A673 (cell line): ENCODE results near the gene CFAP97. TPM values are rescaled to one million over a fixed set of nuclear protein-coding genes. Genes with fewer than 3 reads are reported as not detected.

Experiments used
- BruUV-seq: library from RNA; stranded (reverse); fragments of 400-500 nt; replicated peaks from 2 replicates; lab custom pipeline; 2021; lab: Mats Ljungman, UMichigan
- CTCF ChIA-PET: fragments of 300-600 bp; sonication (Branson Sonifier 250); formaldehyde crosslinking; loops from one replicate; lab custom pipeline; 2022; ENCODE audit warnings: antibody characterized with exemption; lab: Charles Lee
- POLR2A ChIA-PET: fragments of 300-600 bp; sonication (Branson Sonifier 250); formaldehyde crosslinking; loops from one replicate; lab custom pipeline; 2022; ENCODE audit warnings: antibody characterized with exemption; ENCODE audit not compliant: low non-redundant PET; lab: Charles Lee
- DNase-seq: peaks from one replicate; pipeline ENCODE4 v3.0.0-alpha.2; 2015; ENCODE audit warnings: low spot score
- H3K27ac ChIP-seq: fragments of 200-600 bp; sonication (generic); 2 replicates; pipeline ENCODE4 v1.5.1; 2016; ENCODE audit warnings: mixed run types, low read depth, mild to moderate bottlenecking, mixed read lengths, antibody characterized with exemption, low read length; ENCODE audit not compliant: poor library complexity, severe bottlenecking
- H3K27me3 ChIP-seq: fragments of 200-600 bp; sonication (generic); replicated peaks from 2 replicates; pipeline ENCODE4 v1.6.1; 2017; ENCODE audit warnings: mixed run types, low read depth, mild to moderate bottlenecking, mixed read lengths, antibody characterized with exemption, low read length; ENCODE audit not compliant: insufficient read depth, poor library complexity
- H3K36me3 ChIP-seq: fragments of 200-600 bp; sonication (generic); 2 replicates; pipeline ENCODE4 v1.6.1; 2016; ENCODE audit warnings: mixed run types, mild to moderate bottlenecking, mixed read lengths, antibody characterized with exemption, low read length; ENCODE audit not compliant: insufficient read depth, poor library complexity, severe bottlenecking
- H3K4me1 ChIP-seq: fragments of 200-600 bp; sonication (generic); 2 replicates; pipeline ENCODE4 v1.6.1; 2017; ENCODE audit warnings: mixed run types, mild to moderate bottlenecking, mixed read lengths, antibody characterized with exemption, low read length; ENCODE audit not compliant: insufficient read depth, poor library complexity, severe bottlenecking
- H3K4me3 ChIP-seq: fragments of 200-600 bp; sonication (generic); 2 replicates; pipeline ENCODE4 v1.5.1; 2016; ENCODE audit warnings: low read depth, mixed run types, mild to moderate bottlenecking, mixed read lengths, low read length; ENCODE audit not compliant: poor library complexity, severe bottlenecking
- H3K9me3 ChIP-seq: fragments of 200-600 bp; sonication (generic); 2 replicates; pipeline ENCODE4 v1.6.1; 2016; ENCODE audit warnings: mixed run types, low read depth, mild to moderate bottlenecking, mixed read lengths, antibody characterized with exemption, low read length; ENCODE audit not compliant: poor library complexity, severe bottlenecking
- EZH2 ChIP-seq: fragments of 200-600 bp; sonication (generic); IDR thresholded peaks from 2 replicates; pipeline ENCODE4 v1.6.1; 2017; ENCODE audit warnings: borderline replicate concordance, low read depth, mild to moderate bottlenecking, mixed read lengths, antibody characterized with exemption, low read length; ENCODE audit not compliant: poor library complexity, severe bottlenecking
- intact Hi-C: fragments of 100-400 bp; cut with micrococcal nuclease; formaldehyde crosslinking; loops from one replicate; pipeline ENCODE4 v1.10.0; 2022; ENCODE audit not compliant: unreplicated experiment
- total RNA-seq: library from RNA; stranded (reverse); gene quantifications from 2 replicates; pipeline ENCODE4 v1.2.3, GENCODE V29; 2021
- TF ChIP-seq, protein P1 (sequence below): fragments of 300-800, 200-600 bp; sonication (generic); conservative IDR thresholded peaks from 2 replicates; pipeline ENCODE4 v1.5.1; 2017; ENCODE audit warnings: low read depth, mild to moderate bottlenecking, antibody characterized with exemption, low read length, moderate library complexity, mixed read lengths

Gene CFAP97
- total RNA-seq, 1 experiment from 2014 or later: 28.9 TPM

DNA sequence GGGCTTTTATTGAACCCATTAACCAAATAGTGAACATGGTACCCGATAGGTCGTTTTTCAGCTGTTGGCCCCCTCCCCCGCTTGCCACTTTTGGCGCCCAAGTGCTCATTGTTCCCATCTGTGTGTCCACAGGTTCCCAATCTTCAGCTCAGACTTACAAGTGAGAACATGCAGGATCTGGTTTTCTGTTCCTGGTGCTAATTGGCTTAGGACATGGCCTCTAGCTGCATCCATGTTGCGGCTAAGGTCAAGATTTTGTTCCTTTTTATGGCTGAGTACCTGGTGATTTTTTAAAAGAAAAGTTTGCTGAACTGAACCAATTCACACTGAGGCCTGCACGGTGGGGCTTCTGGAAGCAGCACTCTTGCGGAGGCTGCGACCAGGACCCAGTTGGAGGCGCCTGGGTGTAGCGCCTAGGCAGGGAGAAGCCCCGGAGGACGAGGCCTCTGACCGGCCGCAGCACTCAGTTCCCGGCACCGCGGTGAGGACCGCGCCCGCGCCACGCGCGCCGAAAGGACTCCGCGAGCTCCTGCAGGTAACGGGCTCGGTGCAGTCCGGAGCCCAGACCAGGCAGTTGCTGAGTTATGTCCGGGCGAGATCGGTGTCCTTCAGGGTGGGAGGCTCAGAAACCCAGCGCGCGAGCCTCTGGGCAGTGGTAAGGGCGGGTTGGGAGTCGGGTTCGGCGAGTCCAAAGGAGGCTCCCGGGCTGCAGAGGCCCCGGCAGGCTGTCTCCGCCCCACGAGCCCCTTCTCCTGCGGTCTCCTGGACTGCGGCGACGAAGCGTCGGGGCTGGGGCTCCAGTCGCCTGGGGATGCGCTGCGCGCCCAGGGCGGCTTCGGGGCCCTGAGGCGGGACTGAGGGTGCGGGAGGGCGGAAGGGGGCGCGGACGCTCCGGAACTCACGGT lies 76.5 kb downstream of the CFAP97 start:
- no peak for DNase-seq
- intact Hi-C loops: no loop called here

DNA sequence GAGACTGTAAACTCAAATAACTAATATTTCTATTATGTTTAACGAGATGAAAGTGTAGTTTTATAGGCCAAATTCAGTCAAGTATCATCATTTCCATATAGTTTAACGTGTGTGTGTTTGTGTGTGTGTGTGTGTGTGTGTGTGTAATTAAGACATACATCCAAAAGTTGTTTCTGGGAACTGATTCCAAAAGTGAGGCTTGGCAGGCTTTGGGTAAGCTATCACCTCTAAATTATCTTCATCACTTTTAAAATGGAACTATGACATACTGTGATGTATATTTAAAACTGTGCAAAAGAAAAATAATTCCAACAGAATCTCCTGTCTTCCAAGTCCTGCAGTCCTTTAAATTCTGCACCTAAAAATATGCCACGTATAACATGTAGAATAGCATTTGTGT lies 79.8 kb downstream of the CFAP97 start:
- Histone ChIP-seq H3K4me3 (no peak overlapping the region), H3K36me3 (no peaks in the 10 kb centered on the region), H3K9me3 (no peaks in the 10 kb centered on the region), H3K27me3 (peaks cover 12% of the 10 kb centered on the region), H3K4me1 (peaks cover 5% of the 10 kb centered on the region), H3K27ac (no peak overlapping the region)
- DNase-seq: no peak
- ChIA-PET CTCF (interaction anchor here (1.4 kb wide), 1 partner anchor 10 kb away, joined by 5 read pairs; no protein-coding TSS in a partner anchor), POLR2A (no interaction called here)
- TF ChIP-seq, protein P1, sequence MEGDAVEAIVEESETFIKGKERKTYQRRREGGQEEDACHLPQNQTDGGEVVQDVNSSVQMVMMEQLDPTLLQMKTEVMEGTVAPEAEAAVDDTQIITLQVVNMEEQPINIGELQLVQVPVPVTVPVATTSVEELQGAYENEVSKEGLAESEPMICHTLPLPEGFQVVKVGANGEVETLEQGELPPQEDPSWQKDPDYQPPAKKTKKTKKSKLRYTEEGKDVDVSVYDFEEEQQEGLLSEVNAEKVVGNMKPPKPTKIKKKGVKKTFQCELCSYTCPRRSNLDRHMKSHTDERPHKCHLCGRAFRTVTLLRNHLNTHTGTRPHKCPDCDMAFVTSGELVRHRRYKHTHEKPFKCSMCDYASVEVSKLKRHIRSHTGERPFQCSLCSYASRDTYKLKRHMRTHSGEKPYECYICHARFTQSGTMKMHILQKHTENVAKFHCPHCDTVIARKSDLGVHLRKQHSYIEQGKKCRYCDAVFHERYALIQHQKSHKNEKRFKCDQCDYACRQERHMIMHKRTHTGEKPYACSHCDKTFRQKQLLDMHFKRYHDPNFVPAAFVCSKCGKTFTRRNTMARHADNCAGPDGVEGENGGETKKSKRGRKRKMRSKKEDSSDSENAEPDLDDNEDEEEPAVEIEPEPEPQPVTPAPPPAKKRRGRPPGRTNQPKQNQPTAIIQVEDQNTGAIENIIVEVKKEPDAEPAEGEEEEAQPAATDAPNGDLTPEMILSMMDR: no peak
- no peak for TF ChIP-seq EZH2
- no TSS peak for BruUV-seq
- intact Hi-C loops: no loop called here

More for the DNA sequence above, 76.5 kb downstream of the CFAP97 start:
- H3K36me3 ChIP-seq: no peaks in the 10 kb centered on the region
- CTCF ChIA-PET: interaction anchor here (0.7 kb wide), 1 partner anchor 87 kb away, joined by 5 read pairs; no protein-coding TSS in a partner anchor
- peaks cover 12% of the 10 kb centered on the region for H3K27me3 ChIP-seq
- H3K4me3 ChIP-seq: peak overlapping the region; percentile 52
- TF ChIP-seq, protein P1: no peak
- no peak for TF ChIP-seq EZH2
- no peaks in the 10 kb centered on the region for H3K9me3 ChIP-seq
- BruUV-seq: no TSS peak
- H3K27ac ChIP-seq: no peak overlapping the region
- POLR2A ChIA-PET: no interaction called here
- H3K4me1 ChIP-seq: no peaks in the 10 kb centered on the region

DNA sequence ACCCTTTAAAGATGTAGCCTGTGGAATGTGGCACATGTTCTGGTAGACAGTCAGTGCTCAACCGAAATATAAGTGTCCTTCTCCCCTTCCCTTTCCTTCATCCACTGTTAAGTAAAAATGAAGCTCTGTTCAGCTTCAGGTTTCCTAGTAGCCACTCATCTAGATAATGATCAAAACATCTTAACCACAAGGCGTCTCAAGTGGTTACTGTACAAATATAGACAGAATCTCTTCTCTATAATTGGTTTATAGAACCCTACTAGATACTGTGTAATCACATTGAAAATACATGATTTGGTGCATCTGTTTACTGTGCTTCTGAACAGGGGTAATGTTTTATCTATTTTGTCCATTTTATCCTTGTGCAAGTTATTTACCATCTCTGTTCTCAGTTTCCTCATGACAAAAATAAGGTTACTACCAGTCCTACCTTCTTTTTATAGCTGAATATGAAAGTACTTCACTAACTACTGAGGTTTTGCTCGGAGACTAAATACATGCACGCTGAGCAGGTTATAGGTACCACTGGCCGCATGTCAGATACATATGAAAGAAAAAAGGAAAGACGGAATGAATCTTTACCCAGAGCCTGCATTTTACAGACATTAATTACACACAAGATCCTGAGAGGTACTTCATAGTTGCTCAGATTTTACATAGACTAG lies 81.0 kb downstream of the CFAP97 start:
- Histone ChIP-seq H3K27ac (no peak overlapping the region), H3K4me3 (no peak overlapping the region), H3K36me3 (no peaks in the 10 kb centered on the region), H3K27me3 (peaks cover 6% of the 10 kb centered on the region), H3K4me1 (peaks cover 5% of the 10 kb centered on the region), H3K9me3 (no peaks in the 10 kb centered on the region)
- DNase-seq: no peak
- BruUV-seq: no TSS peak
- intact Hi-C loops: no loop called here
- TF ChIP-seq EZH2: no peak
- TF ChIP-seq, protein P1: no peak
- CTCF ChIA-PET: interaction anchor here (1.4 kb wide), 1 partner anchor 12 kb away, joined by 5 read pairs; no protein-coding TSS in a partner anchor
- POLR2A ChIA-PET: no interaction called here
